HG03378 (cell line): ENCODE measurements around the gene HS3ST3B1.
A peak's percentile ranks its signal among the peaks of the same experiment; 100 is the strongest.

Experiments
- ATAC-seq: cut with Tn5 transposase; IDR thresholded peaks from one replicate; pipeline ENCODE4 v1.9.1; 2021; ENCODE audit warnings: mild to moderate bottlenecking, moderate library complexity; ENCODE audit not compliant: unreplicated experiment

Gene HS3ST3B1

DNA sequence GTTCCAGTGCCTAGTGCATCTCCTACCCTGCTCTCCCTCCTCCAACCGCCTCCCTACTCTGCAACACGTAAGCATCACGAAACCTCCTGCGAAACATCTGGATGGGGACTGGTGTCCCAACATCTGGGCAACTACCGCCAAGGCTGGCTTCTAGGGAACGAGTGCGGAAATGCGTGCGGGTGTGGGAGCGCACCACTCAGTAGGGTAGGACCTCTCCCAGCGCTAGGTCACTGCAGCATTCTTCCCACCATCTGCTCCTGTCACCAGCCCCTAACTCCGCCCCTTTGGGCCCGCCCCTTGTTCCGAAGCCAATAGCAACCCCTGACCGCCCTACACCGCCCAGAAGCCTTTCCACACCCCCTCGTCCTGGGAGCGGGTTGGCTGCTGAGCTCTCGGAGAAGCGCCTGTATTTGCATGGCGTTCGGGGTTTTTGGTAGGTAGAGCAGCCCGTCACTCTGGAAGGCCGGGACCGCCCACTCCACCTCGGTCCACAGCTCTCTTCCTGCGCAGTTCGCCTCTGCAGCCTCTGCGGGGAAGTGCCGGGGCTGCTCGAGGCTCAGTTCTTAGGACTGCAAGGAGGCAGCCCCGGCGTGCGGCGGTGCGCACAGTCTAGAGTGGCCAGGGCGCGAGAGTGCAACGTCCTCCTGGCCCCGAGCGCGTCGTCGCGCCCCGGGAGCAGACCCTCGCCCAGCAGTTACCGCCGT lies at the start of gene HS3ST3B1:
Gene HS3ST3B1 (plus strand): TSS at position 507 of the 704 bp plus-strand sequence. CDS start 438 bp downstream, outside the sequence.
- peak; percentile 83 for ATAC-seq

GRCh38 chr17:14261406-14261805 lies 39.5 kb upstream of the HS3ST3B1 start:
- no peak for ATAC-seq

DNA sequence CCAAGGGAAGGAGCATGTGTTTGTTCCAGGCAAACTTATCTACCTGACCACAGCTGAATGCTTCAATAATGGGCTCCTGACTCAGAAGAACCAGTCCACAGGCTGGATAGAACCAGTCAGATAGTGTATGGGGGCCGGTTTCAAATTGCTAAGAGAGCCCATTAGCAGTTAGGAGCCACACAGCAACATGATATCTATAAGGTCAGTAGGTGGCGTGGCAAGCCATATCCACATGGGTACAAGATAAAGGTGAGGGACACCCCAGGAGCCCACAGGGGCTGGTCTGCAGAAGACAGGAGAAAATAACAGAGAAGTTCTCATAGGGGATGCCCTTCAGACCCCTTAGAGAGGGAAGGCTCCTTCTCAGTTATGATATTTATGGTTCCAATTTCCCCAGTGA lies 32.6 kb upstream of the HS3ST3B1 start:
- no peak for ATAC-seq

- no peak for ATAC-seq
These were observed 31.4 kb upstream of the HS3ST3B1 start for GRCh38 chr17:14269473-14269872.

GRCh38 chr17:14270508-14270907 lies 30.4 kb upstream of the HS3ST3B1 start:
- no peak for ATAC-seq

DNA sequence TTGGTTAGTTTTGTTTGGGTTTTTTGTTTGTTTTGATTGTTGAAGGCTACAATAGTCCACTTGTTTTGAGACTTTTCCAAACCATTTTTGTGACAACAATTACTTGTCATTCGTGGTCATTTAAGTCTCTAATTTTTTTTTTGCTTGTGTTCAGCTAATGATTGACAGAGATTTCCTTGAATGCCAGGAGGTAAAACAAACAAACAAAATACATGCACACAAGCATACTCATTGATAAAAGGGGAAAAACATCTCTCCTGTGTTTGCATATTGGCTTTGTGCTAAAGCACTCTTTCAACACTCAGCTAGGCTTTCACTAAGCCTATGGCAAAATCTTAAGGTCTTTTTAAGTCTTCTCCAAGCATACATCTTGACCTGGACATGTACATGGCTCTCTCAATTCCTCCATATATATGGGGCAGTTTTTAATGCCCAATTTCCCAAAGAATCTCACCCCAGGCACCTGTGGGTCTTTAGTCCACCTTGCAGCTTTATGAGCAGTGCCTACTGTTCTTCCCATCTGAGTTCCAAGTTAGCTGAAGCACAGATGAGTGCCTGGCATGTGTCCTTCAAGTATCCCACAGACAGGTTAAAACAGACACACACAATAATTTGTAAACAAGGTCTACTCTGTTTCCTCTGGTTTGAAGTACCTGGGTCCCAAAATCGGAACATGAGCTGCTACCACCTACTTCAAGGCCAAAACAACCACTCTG lies 24.2 kb upstream of the HS3ST3B1 start:
- no peak for ATAC-seq

- ATAC-seq = no peak
These were observed 19.4 kb upstream of the HS3ST3B1 start for GRCh38 chr17:14281530-14281929.

DNA sequence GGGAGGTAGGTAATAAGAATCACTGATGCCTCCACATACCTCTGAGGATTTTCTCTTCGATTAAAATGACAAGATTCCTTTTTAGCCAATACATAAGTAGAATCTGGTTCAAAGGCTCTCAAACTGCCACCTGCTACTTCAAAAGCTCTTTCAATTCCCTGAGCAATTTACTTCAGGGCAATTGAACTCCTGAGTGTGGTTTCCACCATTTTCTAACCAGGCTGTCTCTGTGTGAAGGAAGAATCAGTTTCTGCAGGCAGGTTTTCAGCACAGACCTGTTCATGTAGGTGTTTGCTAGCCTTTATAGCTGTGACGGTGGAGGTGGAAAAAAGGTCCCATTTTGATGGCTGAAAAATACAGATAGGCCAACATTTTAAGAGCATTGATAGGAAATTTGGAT lies 18.2 kb upstream of the HS3ST3B1 start:
- ATAC-seq = no peak

GRCh38 chr17:14289162-14289561 lies 11.7 kb upstream of the HS3ST3B1 start:
- no peak for ATAC-seq

DNA sequence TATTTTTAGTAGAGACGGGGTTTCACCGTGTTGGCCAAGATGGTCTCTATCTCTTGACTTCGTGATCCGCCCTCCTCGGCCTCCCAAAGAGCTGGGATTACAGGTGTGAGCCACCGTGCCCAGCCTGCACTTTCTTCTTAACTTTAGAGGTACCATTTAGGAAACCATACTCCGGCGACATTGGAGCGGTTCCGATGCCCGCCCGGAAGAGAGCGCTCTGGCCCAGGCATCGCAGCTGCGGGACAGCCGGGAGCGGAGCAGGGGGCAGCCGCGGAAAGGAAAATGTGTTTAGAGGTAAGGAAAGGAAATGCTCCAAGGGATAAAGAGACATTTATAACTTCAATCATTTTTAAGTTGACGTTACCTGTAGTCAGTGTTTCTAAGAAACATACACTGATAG lies 6.0 kb upstream of the HS3ST3B1 start:
- ATAC-seq = no peak

- no peak for ATAC-seq
These were observed 5.2 kb upstream of the HS3ST3B1 start for GRCh38 chr17:14295676-14296075.

- no peak for ATAC-seq
These were observed 4.5 kb upstream of the HS3ST3B1 start for GRCh38 chr17:14296166-14296910.

DNA sequence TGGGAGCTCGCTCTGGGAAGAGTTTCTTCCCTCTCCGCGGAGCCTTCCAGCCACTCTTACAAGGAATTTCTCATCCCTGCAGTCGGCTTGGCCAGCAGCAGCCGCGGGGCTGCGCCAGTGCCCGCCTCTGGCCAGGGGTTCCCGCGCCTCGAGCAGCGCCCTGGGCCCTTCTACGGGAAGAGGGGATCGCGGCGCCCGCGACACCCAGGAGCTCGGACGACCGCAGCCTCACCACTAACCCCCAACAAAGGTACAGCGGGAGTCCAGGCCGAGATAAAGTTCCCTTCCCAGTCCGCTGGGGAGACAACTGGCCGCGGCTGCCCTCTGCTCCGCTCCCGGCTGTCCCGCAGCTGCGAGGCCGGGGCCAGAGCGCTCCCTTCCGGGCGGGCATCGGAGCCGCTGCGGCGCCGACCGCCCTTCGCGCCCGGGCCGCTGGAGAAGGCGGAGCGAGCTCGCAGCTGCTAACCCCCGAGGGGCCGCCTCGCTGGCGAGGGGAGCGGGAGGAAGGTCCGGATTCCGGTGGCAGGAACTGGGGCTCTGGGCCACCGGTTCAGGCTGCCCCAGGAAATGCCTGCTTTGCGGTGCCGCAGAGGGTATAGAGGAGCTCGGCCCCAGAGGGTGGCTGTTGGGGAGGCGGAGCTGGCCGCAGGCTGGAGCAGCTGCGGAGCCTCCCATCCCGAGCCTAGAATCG lies 3.6 kb upstream of the HS3ST3B1 start:
- ATAC-seq = no peak

GRCh38 chr17:14298221-14298946 lies 2.5 kb upstream of the HS3ST3B1 start:
- ATAC-seq = no peak

- ATAC-seq = no peak
These were observed 2.0 kb upstream of the HS3ST3B1 start for GRCh38 chr17:14298947-14299279.

DNA sequence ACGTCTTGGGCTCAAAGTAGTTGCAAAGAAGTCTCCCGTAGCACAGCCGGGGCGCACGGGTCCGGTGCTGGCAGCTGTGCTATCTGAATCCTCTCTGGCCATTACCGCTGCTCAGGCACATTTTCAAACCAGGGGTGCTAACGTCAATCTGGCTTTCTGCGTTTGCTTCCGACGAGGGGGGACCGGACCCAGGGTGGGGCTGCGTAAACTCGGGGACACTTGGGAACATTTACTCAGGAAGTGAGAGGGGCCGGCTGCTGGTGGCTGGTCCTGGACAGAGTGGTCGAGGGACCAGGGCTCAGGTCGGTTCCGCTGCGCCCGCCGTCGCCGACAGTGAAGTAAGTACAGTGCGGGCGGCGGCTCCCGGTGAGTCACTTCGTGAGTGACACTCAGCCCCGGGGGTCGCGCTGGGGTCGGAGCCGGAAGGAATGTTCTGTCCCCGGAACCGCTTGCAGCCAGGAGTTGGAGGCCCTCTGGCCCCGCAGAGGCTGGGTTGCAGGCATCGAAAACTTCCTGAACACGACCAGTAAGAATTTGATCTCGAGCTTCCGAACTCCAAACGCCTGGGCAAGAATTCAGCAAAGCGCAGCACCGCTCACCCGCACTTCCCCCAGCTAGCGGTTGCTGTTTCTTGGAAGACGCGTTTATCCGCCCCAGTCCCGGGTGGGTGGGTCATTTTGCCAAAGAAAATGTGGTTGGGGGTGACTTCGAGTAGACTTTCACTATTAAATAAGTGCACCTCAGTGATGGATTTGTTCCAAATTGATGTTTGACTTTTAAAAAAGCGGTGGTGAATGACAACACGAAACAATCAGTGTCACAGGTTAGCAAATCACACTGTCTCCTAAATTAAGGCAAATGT lies 1.4 kb upstream of the HS3ST3B1 start:
- no peak for ATAC-seq

- ATAC-seq = no peak
These were observed 604 bp downstream of the HS3ST3B1 start for GRCh38 chr17:14301279-14302090.

GRCh38 chr17:14302091-14302430 lies 1.2 kb downstream of the HS3ST3B1 start:
- peak; percentile 21 for ATAC-seq
